Lower leg skin (tissue), 4 donors: Measurements from ENCODE around the gene GPD2. TPM values are rescaled to one million over a fixed set of nuclear protein-coding genes. Genes with fewer than 3 reads are reported as not detected.

Source experiments
- DNase-seq, 2 donors: peaks; one replicate each; pipeline ENCODE4 v3.0.0-alpha.2; 2019; ENCODE audit warnings: low spot score in 2 of 2
- H3K4me3 ChIP-seq: fragments of 200-600 bp; sonication (generic); 2 replicates; pipeline ENCODE4 v1.5.1; 2017; ENCODE audit warnings: mild to moderate bottlenecking, low read depth; ENCODE audit not compliant: poor library complexity, severe bottlenecking
- POLR2A ChIP-seq, 2 donors: fragments of 450-650 bp; IDR thresholded peaks; one replicate each; pipeline ENCODE4 v1.6.1; 2016 to 2017; ENCODE audit warnings: antibody characterized with exemption in 2 of 2, mild to moderate bottlenecking in 1 of 2, moderate library complexity in 1 of 2
- WGBS, 2 donors: methylation state at CpG; one replicate each; pipeline ENCODE4 v1.1.5; 2018; 5-methylcytosine and 5-hydroxymethylcytosine counted together
- intact Hi-C: fragments of 100-400 bp; cut with DNase I; formaldehyde crosslinking; loops from one replicate; pipeline ENCODE4 v1.15.0; 2023; ENCODE audit warnings: low total_unique reads
- total RNA-seq, 4 donors: library from RNA; depleted of rRNA; stranded (reverse); fragments of >200 nt; gene quantifications; one replicate each; pipeline ENCODE4 v1.1.0, GENCODE V29; 2016
- TF ChIP-seq, protein P1 (sequence below), 3 donors: fragments of 450-650 bp; IDR thresholded peaks; one replicate each; pipeline ENCODE4 v1.5.1; 2016; ENCODE audit warnings: antibody characterized with exemption in 3 of 3, mild to moderate bottlenecking in 3 of 3, moderate library complexity in 2 of 3

Gene GPD2
- total RNA-seq, 4 donors from 2014 or later: 50.0 to 83.5 (median 64.6) TPM

DNA sequence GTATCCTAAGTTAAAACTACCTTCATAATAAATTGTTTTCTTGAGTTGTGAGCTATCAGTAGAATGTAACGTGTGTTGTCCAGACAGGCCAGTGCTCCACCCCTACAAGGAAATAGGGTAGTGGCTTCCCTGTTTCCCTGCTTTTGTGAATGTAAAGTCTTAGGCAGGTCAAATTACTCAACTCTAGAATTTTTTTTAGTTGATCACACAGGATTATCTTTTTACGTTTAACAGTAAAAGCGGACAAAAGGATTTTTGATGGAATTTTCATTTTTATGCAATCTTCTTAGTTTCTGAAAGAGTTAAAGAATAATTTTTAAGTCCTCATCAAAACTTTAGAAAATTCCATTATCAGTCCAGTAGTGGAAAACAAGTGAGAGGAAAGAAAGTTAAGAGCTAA, 38.2 kb downstream of the GPD2 start:
- WGBS, 2 donors: 53 to 62% methylated on average over 3 of the region's 3 CpGs
- DNase-seq: no peak
- H3K4me3 ChIP-seq: no peak overlapping the region
- TF ChIP-seq, protein P1, sequence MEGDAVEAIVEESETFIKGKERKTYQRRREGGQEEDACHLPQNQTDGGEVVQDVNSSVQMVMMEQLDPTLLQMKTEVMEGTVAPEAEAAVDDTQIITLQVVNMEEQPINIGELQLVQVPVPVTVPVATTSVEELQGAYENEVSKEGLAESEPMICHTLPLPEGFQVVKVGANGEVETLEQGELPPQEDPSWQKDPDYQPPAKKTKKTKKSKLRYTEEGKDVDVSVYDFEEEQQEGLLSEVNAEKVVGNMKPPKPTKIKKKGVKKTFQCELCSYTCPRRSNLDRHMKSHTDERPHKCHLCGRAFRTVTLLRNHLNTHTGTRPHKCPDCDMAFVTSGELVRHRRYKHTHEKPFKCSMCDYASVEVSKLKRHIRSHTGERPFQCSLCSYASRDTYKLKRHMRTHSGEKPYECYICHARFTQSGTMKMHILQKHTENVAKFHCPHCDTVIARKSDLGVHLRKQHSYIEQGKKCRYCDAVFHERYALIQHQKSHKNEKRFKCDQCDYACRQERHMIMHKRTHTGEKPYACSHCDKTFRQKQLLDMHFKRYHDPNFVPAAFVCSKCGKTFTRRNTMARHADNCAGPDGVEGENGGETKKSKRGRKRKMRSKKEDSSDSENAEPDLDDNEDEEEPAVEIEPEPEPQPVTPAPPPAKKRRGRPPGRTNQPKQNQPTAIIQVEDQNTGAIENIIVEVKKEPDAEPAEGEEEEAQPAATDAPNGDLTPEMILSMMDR (IDR thresholded peaks at IDR 0.05): no peak
- no peak for TF ChIP-seq POLR2A (IDR thresholded peaks at IDR 0.05)
- intact Hi-C loops: no loop called here

- TF ChIP-seq, protein P1 (IDR thresholded peaks at IDR 0.05): no peak
- TF ChIP-seq POLR2A (IDR thresholded peaks at IDR 0.05): no peak
- no peak for DNase-seq
- intact Hi-C loops: no loop called here
- WGBS, 2 donors: 61 to 64% methylated on average over 5 of the region's 5 CpGs
- H3K4me3 ChIP-seq: no peak overlapping the region
Measured at GRCh38 chr2:156476021-156476849, 40.1 kb downstream of the GPD2 start.

DNA sequence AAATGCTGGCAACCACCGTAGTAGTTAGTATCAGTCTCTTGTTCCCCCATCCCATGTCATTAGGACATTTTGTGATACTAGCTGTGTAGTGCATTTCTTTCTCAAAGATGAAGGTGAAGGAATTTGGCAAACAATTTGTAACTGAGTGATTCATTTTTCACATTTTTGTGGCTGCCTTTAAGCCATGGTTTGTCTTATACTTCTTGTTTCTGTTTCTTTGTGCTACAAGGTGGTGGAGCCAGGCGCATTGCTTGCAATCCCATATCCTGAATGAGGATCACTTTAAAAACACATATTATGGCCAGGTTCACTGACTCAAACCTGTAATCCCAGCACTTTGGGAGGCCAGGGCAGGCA, 40.6 kb downstream of the GPD2 start:
- no peak for TF ChIP-seq POLR2A (IDR thresholded peaks at IDR 0.05)
- TF ChIP-seq, protein P1 (IDR thresholded peaks at IDR 0.05): no peak
- DNase-seq: no peak
- no peak overlapping the region for H3K4me3 ChIP-seq
- intact Hi-C loops: no loop called here
- 56 to 60% methylated on average over 2 of the region's 2 CpGs for WGBS, 2 donors

- TF ChIP-seq, protein P1 (IDR thresholded peaks at IDR 0.05): no peak
- TF ChIP-seq POLR2A (IDR thresholded peaks at IDR 0.05): no peak
- H3K4me3 ChIP-seq: no peak overlapping the region
- intact Hi-C loops: no loop called here
- 89 to 91% methylated on average over 5 of the region's 5 CpGs for WGBS, 2 donors
- no peak for DNase-seq
Measured at GRCh38 chr2:156480376-156480775, 44.2 kb downstream of the GPD2 start.

DNA sequence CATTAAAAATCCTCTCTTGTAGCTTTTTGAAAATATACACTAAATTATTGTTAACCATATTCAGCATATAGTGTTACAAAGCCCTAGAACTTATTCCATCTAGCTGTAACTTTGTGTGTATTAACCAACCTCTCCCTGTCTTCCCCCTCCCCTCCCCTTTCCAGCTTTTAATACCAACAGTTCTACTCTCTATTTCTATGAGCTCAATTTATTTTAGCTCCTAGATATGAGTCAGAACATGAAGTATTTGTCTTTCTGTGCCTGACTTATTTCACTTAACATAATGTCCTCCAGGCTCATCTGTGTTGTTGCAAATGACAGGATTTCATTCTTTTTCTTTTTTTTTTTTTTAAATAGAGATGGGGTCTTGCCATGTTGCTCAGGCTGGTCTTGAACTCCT, 45.1 kb downstream of the GPD2 start:
- DNase-seq: no peak
- TF ChIP-seq, protein P1 (IDR thresholded peaks at IDR 0.05): no peak
- intact Hi-C loops: no loop called here
- no peak overlapping the region for H3K4me3 ChIP-seq

DNA sequence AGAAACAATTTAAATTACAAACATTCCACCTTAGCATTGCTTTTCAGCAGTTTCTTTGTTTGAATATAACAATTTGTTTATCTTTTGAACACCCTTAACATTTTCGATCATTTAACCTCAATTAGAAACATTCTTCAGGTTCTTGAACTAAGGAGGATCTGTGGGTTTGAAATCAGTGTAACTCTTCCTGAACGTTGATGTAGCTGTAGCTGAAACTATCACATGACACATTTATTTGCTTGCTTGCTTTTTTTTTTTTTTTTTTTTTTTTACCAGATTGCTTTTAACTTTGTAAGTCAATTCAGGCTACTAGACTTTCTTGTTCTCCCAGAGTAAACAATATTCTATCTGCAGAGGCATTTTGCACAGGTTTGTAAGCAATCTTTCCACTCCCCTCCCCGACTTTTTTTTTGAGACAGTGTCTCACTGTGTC, 47.6 kb downstream of the GPD2 start:
- no peak for DNase-seq
- TF ChIP-seq POLR2A (IDR thresholded peaks at IDR 0.05): no peak
- TF ChIP-seq, protein P1 (IDR thresholded peaks at IDR 0.05): no peak
- 42 to 43% methylated on average over 3 of the region's 3 CpGs for WGBS, 2 donors
- H3K4me3 ChIP-seq: no peak overlapping the region
- intact Hi-C loops: no loop called here
